Activated CD4-positive, alpha-beta T cell treated with anti-CD3 and anti-CD28 coated beads, Interleukin-2, amount 10 ng/mL, durations not matched to agents 24 days and 14 days (primary cell): ENCODE results near the gene MAP2K2. TPM values are rescaled to one million over a fixed set of nuclear protein-coding genes. Genes with fewer than 3 reads are reported as not detected.

Experiments
- total RNA-seq: library from RNA; stranded (reverse); gene quantifications from 2 replicates; pipeline ENCODE4 v1.2.3, GENCODE V29; 2022

MAP2K2 gene
- total RNA-seq, 1 donor from 2014 or later, result 135 TPM

Other genes starting within 250 kb of the MAP2K2 start
- gene ATCAY, start 243.4 kb downstream of the MAP2K2 start, total RNA-seq, result not detected in 2 replicates
- gene NMRK2, start 191.1 kb downstream of the MAP2K2 start, total RNA-seq, result not detected in 2 replicates
- gene DAPK3, start 153.0 kb downstream of the MAP2K2 start, total RNA-seq, result 45.6 and 46.7 TPM in 2 replicates
- 2,394 and 2,438 TPM in 2 replicates for gene EEF2, start 138.7 kb downstream of the MAP2K2 start, total RNA-seq
- 32.2 and 33.2 TPM in 2 replicates for gene PIAS4, start 116.4 kb downstream of the MAP2K2 start, total RNA-seq
- gene ZBTB7A, start 57.2 kb downstream of the MAP2K2 start, total RNA-seq, result 35.8 and 39.6 TPM in 2 replicates
- 0.12 TPM in 1 of 2 replicates, not detected in the other for gene CREB3L3, start 29.5 kb upstream of the MAP2K2 start, total RNA-seq
- 39.8 and 48.0 TPM in 2 replicates for gene SIRT6, start 58.4 kb upstream of the MAP2K2 start, total RNA-seq
- 0.50 and 0.72 TPM in 2 replicates for gene ANKRD24, start 58.6 kb upstream of the MAP2K2 start, total RNA-seq
- 44.0 and 45.0 TPM in 2 replicates for gene EBI3, start 105.4 kb upstream of the MAP2K2 start, total RNA-seq
- 35.5 and 38.2 TPM in 2 replicates for gene YJU2, start 123.0 kb upstream of the MAP2K2 start, total RNA-seq
- not detected in 2 replicates for gene SHD, start 155.1 kb upstream of the MAP2K2 start, total RNA-seq
- gene TMIGD2, start 178.3 kb upstream of the MAP2K2 start, total RNA-seq, result 13.3 and 14.0 TPM in 2 replicates
- gene FSD1, start 180.5 kb upstream of the MAP2K2 start, total RNA-seq, result 44.2 and 44.3 TPM in 2 replicates
- 14.2 and 16.8 TPM in 2 replicates for gene STAP2, start 214.7 kb upstream of the MAP2K2 start, total RNA-seq
- 20.6 and 21.0 TPM in 2 replicates for gene MPND, start 219.4 kb upstream of the MAP2K2 start, total RNA-seq